Muscle layer of colon (tissue), 2 donors: ENCODE data around the gene GUCD1.
"Not testable (repeated sequence)": the region's sequence is repeated elsewhere in the genome, so short reads cannot be mapped to it uniquely, and the experiment has no call there.

Source experiments
- H3K27ac ChIP-seq: one replicate; pipeline ENCODE4 v1.7.0; 2013; ENCODE audit warnings: low read depth, mild to moderate bottlenecking, low read length, moderate library complexity
- H3K27me3 ChIP-seq, 2 donors: one replicate each; pipeline ENCODE4 v1.7.0; 2013; ENCODE audit warnings: low read length in 2 of 2, mild to moderate bottlenecking in 2 of 2; ENCODE audit not compliant: insufficient read depth in 2 of 2, control insufficient read depth in 1 of 2
- H3K36me3 ChIP-seq: one replicate; pipeline ENCODE4 v1.7.0; 2013; ENCODE audit warnings: mild to moderate bottlenecking, low read length; ENCODE audit not compliant: insufficient read depth
- H3K4me1 ChIP-seq: one replicate; pipeline ENCODE4 v1.7.0; 2013; ENCODE audit warnings: mild to moderate bottlenecking, low read length; ENCODE audit not compliant: insufficient read depth
- H3K4me3 ChIP-seq, 2 donors: one replicate each; pipeline ENCODE4 v1.7.0; 2013; ENCODE audit warnings: low read length in 2 of 2, low read depth in 1 of 2, mild to moderate bottlenecking in 1 of 2, moderate library complexity in 1 of 2
- H3K9ac ChIP-seq: one replicate; pipeline ENCODE4 v1.7.0; 2013; ENCODE audit warnings: low read length
- H3K9me3 ChIP-seq: one replicate; pipeline ENCODE4 v1.7.0; 2013; ENCODE audit warnings: mild to moderate bottlenecking, low read length
- donor health status: abdominal sarcoma.
- donor health status: Adenocarcinoma of cecum.

The GUCD1 gene

DNA sequence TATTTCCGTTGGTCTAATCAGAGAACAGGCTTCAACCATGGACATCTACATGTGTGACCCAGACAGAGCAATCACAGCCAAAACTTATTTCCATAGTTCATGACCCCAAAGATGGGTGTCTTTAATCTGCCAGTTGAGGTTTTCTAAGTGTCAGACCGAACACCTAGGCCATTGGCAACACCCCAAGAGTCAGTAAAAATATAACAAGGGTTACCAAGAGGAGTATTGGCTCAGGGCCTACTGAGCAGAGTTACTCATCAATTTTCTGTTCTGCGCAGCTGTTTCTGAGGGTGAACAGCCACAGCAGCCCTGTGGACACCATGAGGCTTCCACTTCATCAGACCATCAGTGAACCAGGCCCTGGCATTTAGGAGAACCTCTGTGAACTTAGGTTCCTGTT is 18.8 kb downstream of the GUCD1 start:
- H3K27ac ChIP-seq = no peak overlapping the region

DNA sequence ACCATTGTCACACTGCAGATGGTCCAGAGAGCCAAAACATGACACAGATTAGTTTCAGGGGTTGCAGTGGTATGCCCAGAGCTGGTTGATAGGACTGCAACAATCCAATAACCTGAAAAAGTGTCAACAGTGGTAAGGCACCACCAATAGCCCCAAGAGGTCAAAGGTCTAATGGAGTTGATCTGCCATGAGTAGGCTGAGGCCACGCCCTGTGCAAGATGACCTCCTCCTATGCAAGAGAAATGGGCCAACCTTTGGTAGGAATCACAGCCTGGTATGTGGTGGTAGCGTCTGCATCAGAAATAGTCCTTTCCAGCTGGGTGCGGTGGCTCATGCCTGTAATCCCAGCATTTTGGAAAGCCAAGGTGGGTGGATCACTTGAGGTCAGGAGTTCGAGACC is 19.6 kb downstream of the GUCD1 start:
- H3K27ac ChIP-seq = no peak overlapping the region
- peaks cover 10% of the 10 kb centered on the region for H3K36me3 ChIP-seq
- no peak overlapping the region for H3K4me3 ChIP-seq
- no peak overlapping the region for H3K9ac ChIP-seq
- H3K27me3 ChIP-seq = no peaks in the 10 kb centered on the region
- H3K9me3 ChIP-seq = no peaks in the 10 kb centered on the region
- H3K4me1 ChIP-seq = no peaks in the 10 kb centered on the region

More for the DNA sequence above, 18.8 kb downstream of the GUCD1 start:
- Histone ChIP-seq H3K4me3 (no peak overlapping the region), H3K9ac (no peak overlapping the region), H3K4me1 (no peaks in the 10 kb centered on the region), H3K9me3 (no peaks in the 10 kb centered on the region), H3K27me3 (no peaks in the 10 kb centered on the region), H3K36me3 (peaks cover 17% of the 10 kb centered on the region)

DNA sequence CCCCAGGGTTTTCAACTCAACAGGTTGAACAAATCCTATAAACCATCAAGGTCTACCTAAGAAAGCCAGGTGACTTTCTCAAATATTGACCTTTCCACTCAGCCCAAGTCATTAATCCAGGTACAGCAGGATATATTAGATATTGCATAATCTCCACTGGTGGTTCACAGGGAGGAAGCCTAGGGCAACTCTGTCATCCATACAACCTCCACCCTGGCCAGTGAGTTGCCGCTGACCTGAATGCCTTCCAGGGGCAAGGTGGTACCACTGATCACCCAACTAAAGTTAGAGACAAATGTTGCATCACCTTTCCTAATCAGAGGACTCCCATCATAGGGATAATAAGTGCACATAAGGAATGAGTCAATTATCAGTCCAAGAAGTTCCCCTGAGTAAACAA is 22.9 kb downstream of the GUCD1 start:
- no peaks in the 10 kb centered on the region for H3K4me1 ChIP-seq
- H3K4me3 ChIP-seq = no peak overlapping the region
- no peaks in the 10 kb centered on the region for H3K36me3 ChIP-seq
- H3K27ac ChIP-seq = no peak overlapping the region
- H3K9me3 ChIP-seq = no peaks in the 10 kb centered on the region
- no peaks in the 10 kb centered on the region for H3K27me3 ChIP-seq
- H3K9ac ChIP-seq = no peak overlapping the region

DNA sequence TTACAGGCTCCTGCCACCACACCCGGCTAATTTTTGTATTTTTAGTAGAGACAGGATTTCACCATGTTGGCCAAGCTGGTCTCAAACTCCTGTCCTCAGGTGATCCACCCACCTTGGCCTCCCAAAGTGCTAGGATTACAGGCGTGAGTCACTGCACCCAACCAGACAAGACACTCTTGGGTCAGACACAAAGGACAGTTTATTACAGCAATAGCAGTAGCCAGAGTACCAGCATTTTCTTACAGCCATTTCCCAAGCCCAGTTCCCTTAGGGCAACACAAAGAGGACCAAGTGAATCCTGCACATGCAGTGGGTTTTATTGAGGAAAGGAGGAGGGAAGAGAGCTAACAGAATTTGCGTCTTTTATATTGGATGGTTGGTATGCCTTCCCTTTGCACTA is 24.0 kb downstream of the GUCD1 start:
- H3K4me1 ChIP-seq, H3K27ac ChIP-seq: not testable (repeated sequence)

DNA sequence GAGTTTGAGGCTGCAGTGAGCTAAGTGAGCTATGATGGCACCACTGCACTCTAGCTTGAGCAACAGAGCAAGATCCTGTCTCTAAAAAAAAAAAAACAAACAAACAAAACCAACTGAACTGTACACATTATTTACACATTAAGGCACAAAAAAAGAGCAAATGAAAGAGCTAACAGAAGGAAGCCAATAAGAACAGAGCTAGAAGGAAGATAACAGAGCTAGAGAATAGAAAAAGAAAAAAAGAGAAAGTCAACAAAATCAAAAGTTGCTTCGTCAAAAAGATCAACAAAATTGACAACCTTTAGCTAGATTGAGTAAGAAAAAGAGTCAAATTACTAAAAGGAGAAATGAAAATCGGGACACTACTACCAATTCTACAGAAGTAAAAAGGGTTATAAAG is 25.0 kb downstream of the GUCD1 start:
- H3K4me3 ChIP-seq = no peak overlapping the region

More for the DNA sequence above, 24.0 kb downstream of the GUCD1 start:
- H3K27me3 ChIP-seq, H3K4me3 ChIP-seq, H3K9me3 ChIP-seq, H3K9ac ChIP-seq, H3K36me3 ChIP-seq: not testable (repeated sequence)

DNA sequence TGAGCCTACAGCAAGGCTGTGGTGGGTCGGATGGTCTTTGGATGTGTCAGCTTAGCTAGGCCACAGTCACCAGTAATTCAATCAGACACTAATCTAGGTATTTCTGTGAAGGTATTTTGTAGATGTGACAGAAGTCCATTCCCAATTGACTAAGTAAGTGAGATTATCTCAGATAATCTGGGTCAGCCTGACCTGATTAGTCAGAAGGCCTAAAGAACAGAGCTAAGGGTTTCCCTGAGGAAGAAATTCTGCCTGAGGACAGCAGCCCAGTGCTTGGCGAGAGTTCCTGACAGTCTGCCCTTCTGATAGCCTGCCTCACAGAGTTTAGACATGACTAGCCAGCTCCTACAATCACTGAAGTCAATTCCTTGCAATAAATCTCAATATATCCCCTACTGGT is 28.7 kb downstream of the GUCD1 start:
- H3K4me1 ChIP-seq = no peaks in the 10 kb centered on the region
- no peak overlapping the region for H3K9ac ChIP-seq
- no peak overlapping the region for H3K4me3 ChIP-seq
- H3K36me3 ChIP-seq = no peaks in the 10 kb centered on the region
- H3K27ac ChIP-seq = no peak overlapping the region
- no peaks in the 10 kb centered on the region for H3K27me3 ChIP-seq
- H3K9me3 ChIP-seq = no peaks in the 10 kb centered on the region

More for the DNA sequence above, 25.0 kb downstream of the GUCD1 start:
- Histone ChIP-seq H3K27ac (no peak overlapping the region), H3K36me3 (no peaks in the 10 kb centered on the region), H3K4me1 (no peaks in the 10 kb centered on the region), H3K9me3 (no peaks in the 10 kb centered on the region), H3K27me3 (no peaks in the 10 kb centered on the region), H3K9ac (no peak overlapping the region)

DNA sequence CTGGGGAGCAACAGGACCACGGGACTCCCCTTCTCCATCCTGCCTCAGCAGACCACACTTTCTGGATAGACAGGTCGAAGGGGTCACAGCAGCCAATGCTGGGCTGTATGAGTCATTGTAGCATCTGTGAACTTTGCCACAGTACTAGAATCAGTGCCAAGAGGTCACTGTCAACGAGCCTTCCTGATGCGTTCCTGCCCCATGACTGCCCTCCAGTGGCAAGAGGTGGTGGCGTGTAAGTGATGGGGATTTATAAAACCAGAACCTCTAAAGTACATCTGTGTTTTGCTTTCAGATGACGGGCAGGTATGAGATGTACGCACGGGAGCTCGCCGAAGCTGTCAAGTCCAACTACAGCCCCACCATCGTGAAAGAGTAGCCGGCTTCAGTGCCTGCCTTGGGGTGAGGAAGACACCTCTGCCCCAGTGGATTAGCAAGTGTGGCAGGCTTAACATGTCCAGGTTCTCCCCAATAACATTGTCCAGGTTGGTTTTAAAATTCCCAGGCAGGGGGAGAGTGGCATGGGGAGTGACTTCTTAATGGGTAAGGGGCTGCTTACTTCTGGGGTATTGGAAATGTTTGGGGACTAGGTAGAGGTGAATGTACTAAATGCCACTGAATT is 29.4 kb downstream of the GUCD1 start:
- Histone ChIP-seq H3K27me3 (no peaks in the 10 kb centered on the region), H3K9ac (no peak overlapping the region), H3K36me3 (no peaks in the 10 kb centered on the region), H3K9me3 (no peaks in the 10 kb centered on the region), H3K4me3 (peak overlapping the region in 1 of 2 donors; percentile 8), H3K4me1 (no peaks in the 10 kb centered on the region), H3K27ac (no peak overlapping the region)

DNA sequence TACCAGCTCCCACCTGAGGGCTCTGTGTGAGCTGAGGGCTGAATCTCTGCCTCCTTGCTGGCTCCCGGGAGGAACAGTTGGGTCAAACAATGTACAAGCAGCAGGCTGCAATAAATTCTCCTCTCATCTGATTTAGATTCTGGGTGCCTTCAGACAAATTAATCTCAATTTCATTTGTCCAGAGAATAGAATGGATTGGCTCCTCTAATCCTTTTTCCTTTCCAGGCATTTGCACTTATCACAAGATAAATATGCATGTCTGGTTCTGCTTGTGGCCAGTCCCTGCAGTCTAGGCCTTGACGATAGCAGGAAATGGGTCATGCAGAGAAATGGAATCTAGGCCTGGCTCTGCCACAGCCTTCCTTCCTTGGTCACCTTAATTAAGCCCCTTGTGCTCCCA is 31.1 kb downstream of the GUCD1 start:
- Histone ChIP-seq H3K27ac (no peak overlapping the region), H3K9ac (no peak overlapping the region), H3K4me1 (no peaks in the 10 kb centered on the region), H3K36me3 (no peaks in the 10 kb centered on the region), H3K4me3 (no peak overlapping the region), H3K27me3 (no peaks in the 10 kb centered on the region), H3K9me3 (no peaks in the 10 kb centered on the region)

DNA sequence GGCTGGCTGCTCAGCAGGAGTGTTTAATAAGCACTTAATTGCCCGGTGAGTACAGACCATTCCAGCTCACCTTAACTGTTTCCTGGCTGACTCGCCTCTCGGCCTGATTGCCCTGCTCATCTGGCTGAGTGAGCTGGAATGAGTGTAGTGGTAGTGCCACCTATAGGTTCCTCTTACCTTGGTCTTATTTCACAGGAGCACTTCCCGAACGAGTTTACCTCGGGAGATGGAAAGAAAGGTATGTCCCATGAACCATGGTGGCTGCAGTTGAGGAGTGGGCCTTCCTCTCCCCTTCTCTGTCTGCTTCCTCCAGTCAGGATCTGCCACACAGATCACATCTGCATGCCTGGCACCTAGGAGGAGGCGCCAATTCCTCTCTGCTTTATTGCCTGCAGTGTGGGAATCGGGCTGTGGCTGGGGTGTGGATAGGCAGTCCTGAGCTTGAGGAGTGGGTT is 33.1 kb downstream of the GUCD1 start:
- H3K27ac ChIP-seq = no peak overlapping the region
- H3K4me1 ChIP-seq = no peaks in the 10 kb centered on the region
- no peak overlapping the region for H3K9ac ChIP-seq
- H3K4me3 ChIP-seq = no peak overlapping the region
- no peaks in the 10 kb centered on the region for H3K27me3 ChIP-seq
- H3K36me3 ChIP-seq = no peaks in the 10 kb centered on the region
- no peaks in the 10 kb centered on the region for H3K9me3 ChIP-seq

DNA sequence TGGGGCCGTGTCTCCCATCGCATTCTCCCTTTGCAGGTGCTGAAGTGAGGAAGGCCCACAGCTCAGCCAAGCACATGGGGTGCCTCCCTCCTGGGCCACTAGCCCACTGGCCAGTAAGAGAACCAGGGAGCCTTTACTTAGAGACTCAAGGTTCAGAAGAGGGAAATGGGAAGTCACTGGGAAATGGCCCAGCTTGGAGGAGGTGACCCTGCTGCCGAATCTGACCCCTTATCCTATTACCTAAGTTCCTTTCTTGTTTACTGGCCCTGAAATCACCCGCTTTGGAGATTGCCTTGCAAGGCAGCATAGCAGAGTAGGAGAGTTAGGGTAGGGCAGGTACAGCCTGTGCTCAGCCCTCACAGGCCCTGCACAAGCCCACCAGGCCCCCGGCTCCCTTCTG is 35.4 kb downstream of the GUCD1 start:
- Histone ChIP-seq H3K9me3 (no peaks in the 10 kb centered on the region), H3K4me3 (no peak overlapping the region), H3K27ac (no peak overlapping the region), H3K9ac (no peak overlapping the region), H3K36me3 (no peaks in the 10 kb centered on the region), H3K4me1 (peaks cover 6% of the 10 kb centered on the region), H3K27me3 (no peaks in the 10 kb centered on the region)

DNA sequence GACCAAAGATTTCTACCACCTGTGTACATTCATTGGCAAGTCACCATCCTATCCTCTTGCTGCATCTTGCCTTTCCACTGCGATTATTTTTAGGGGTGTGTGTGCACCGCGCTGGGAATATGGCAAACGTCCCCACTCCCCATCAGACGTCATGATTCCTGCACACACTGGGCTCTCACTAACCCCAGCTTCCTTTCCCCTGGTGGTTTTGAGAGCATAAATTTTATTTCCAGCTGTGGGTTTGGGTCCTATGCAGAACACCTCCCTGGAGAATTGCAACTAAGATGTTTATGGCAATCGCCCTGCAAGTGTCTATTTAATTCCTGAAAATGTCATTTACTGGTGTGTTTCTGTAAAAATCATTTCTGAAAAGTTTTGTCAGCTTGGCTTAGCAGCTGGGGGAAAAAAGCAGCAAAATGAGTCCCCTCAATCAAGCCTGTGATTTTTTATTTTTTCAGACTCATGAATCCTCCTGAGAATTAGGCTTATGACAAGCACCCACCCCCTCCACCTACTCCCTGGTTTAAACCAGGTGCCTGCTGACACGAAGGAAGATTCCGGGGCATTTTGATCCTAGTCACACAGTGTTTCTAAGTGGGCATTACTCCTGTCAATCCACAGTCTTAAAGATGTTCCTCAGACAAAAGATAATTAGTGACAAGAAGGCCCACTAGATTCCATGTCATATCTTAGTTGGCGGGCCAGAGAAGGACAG is 36.0 kb downstream of the GUCD1 start:
- H3K9ac ChIP-seq = no peak overlapping the region
- H3K4me3 ChIP-seq = no peak overlapping the region
- no peaks in the 10 kb centered on the region for H3K27me3 ChIP-seq
- no peak overlapping the region for H3K27ac ChIP-seq
- H3K9me3 ChIP-seq = no peaks in the 10 kb centered on the region
- peaks cover 6% of the 10 kb centered on the region for H3K4me1 ChIP-seq
- no peaks in the 10 kb centered on the region for H3K36me3 ChIP-seq

DNA sequence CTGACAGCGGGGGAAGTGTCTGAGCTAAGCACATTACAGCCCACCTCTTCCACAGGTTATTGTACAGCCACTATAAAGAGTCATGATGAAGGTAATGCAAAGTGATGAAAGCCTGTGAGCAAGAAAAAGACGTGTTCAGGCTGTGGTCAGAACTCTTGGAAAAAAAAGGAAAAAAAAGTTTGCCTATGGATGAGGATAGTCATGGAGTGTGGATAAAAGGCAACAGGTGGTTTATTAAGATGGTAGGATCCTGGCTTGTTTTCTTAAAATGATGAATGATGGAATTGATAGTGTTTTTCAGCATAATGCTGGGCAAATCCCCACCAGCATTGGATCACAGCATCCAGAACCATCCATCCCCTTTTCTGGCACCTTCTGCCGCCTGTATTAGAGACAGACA is 36.7 kb downstream of the GUCD1 start:
- Histone ChIP-seq H3K36me3 (no peaks in the 10 kb centered on the region), H3K4me3 (no peak overlapping the region), H3K4me1 (peaks cover 6% of the 10 kb centered on the region), H3K9me3 (no peaks in the 10 kb centered on the region), H3K27me3 (no peaks in the 10 kb centered on the region), H3K9ac (no peak overlapping the region), H3K27ac (no peak overlapping the region)
